Central memory CD4-positive, alpha-beta T cell (primary cell): ENCODE measurements around the gene SCFD2.
"Not testable (repeated sequence)": the region's sequence is repeated elsewhere in the genome, so short reads cannot be mapped to it uniquely, and the experiment has no call there.

Source experiments
- DNase-seq: peaks from one replicate; pipeline ENCODE4 v3.0.0; 2022

Gene SCFD2

DNA sequence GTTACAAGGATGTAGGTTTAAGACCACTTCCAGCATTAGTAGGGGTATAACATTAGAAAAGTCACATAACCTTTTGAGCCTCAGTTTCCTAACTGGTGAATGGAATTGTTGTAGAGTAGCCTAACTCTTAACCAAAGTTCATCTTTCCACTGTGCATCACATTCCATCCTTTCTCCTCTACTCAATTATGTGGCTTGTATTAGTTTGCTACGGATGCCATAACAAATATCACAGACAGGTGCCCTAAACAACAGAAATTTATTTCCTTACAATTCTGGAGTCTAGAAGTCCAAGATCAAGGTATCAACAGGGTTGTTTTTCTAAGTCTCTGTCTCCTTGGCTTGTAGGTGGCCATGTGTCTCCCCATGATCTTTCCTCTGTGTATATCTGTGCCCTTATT is 271.8 kb downstream of the SCFD2 start:
- no peak for DNase-seq

DNA sequence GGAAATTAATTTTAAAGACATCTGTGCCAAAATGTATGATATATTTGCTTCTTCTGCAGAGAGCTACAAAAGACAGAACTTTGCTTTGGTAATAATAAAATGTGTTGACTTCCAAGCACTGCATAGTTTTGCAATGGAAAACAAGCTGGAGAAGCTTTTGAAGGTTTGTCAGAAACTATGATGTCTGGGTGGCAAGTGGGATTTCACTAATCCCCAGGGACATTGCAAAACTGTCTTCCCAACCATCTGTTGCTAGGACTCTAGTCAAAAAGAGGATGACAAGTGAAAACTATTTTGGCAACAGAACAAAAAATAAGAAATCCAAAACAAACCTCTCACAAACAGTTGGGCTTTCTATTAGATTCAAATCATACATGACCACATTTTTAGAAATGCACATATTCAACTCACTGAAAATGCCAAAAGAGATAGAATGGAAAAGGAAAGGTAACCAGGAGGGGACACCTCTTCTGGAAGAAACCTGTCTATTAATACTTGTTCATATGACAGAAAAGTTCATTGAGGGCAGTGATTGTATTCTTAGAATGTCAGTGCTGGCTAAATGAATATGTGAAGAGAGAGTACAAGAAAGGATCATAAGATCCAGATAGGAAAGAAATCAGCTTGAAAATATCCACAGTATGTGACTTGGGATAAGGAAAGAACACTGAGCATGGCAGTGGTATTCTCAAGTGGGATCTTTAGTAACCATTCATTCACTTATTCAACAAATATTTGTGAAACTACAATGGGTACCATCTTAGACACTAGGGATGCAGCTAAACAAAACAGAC is 275.7 kb downstream of the SCFD2 start:
- DNase-seq = no peak

DNA sequence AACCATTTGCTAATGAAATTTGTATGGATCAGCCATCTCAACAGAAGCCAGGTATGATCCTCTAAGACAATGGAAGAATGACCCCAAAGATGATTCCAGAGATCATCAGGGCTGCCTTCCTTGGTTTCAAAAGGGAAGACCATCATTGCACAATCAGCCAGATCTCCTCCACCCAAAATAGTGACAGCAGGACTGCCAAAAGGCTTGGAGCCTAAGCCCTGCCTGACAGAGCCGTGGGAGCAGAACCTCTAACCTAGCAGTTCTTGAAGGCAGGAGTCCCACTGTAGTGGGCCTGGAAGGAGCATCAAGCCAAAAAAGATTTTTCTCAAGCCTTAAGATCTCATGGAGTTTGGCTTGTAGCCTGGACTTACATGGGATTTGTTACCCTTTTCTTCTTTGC is 277.7 kb downstream of the SCFD2 start:
- no peak for DNase-seq

DNA sequence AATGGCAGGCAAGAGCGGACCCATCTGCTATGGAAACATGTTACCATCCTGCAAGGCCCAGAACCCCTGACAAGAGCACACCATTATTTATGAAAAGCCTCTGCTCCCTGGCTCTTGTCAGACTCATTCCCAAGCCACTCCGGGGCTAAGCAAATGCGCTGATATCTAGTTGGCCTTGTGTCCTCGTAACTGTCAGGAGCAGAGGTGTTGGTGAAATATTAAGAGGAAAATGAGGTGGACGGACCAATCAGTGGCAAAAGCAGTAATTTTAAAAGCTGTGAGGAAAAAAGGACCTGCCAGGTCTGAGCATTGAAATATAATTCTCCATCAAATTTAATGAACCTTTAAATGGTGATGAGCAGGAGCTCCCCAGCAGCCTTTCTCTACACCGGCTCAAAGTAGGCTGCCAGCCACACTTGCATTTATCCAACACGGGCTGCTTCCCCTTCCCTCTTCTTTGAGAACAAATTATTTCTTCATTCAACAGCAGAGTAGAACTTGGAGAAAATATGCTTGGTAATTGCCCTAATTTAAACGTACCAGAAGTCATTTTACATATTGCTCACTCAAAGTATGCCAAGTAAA is 289.4 kb downstream of the SCFD2 start:
- DNase-seq = no peak

DNA sequence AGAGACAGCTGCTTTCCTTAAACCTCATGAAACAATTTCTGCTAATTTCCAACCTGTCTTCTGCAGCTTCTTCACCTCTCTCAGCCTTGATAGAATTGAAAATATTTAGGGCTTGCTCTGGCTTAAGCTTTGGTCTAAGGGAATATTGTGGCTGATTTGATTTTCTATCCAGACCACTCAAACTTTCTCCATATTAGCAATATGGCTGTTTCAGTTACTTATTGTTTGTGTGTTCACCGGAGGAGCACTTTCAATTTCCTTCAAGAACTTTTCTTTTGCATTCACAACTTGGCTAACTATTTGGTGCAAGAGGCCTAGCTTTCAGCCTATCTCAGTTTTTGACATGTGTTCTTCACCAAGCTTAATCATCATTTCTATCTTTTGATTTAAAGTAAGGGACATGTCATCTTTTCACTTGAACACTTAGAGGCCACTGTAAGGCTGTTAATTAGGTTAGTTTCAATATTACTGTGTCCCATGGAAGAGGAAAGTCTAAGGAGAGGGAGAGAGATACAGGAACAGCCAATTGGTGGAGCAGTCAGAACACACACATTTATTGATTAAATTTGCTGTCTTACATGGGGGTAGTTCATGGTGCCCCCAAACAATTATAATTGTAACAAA is 290.6 kb downstream of the SCFD2 start:
- no peak for DNase-seq

DNA sequence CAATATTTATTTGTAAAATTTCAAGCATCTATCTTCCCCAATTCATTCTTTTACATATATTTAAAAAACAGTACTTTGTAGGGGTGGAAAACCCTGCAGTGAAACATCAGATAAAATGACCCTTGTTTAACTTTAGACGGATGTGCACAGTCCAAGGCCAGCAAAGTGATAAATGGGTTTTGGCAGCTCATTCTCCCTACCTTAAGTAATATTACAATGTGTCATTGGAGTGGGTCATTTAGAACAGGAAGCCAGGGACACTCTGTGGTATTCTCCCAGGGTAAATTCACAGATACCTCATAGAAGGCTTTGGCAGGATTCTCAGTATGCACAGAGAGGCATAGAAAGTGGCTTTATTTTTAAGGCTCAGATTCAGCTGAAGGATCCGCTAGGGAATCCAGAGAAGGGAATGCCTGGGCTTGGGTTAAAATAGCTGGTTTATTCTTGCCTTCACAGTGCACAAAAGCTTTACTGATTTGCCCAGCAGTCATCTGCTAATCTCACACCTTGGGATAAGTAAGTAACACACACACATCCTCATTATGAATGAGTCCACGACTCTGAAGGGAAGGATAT is 297.0 kb downstream of the SCFD2 start:
- no peak for DNase-seq

DNA sequence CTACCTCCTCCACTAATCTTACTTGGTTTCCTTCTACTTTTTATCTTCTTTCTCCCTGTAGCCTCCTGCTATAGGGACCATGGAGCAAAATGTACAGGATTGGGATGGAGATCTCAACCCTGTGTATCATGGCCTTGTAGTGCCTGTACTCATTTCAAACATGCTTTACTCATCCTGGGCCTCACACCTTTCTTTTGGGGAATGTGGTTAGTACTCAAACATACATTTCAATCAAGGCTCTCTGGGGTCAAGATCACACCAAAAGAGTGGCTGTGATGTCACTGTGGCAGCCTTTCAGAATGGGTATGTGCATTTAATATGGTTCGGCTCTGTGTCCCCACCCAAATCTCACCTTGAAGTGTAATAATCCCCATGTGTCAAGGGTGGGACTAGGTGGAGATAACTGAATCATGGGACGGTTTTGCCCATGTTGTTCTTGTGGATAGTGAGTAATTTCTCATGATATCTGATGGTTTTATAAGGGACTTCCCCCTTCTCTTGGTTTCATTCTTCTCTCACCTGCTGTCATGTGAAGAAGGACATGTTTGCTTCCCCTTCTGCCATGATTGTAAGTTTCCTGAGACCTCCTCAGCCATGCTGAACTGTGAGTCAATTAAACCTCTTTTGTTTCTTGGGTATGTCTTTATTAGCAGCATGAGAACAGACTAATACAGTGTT is 298.6 kb downstream of the SCFD2 start:
- no peak for DNase-seq

DNA sequence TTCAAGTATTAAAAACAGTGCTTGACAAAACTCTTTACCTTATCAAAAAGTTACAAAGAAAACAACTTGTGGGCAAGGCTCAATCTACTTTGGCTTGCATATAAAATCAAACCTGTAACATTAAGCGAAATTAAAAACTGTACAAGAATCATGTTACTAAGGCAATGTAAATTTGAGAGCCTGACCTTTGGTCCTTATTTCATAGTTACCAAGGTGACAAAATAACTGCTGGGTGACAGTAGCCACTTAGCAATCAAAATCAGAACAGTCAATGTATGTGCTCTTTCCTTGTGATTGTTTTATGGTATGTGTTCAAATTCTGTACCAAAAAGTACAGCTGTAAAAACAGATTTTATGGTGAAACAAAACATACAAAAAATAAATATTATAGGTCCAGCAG is 299.7 kb downstream of the SCFD2 start:
- DNase-seq = no peak

DNA sequence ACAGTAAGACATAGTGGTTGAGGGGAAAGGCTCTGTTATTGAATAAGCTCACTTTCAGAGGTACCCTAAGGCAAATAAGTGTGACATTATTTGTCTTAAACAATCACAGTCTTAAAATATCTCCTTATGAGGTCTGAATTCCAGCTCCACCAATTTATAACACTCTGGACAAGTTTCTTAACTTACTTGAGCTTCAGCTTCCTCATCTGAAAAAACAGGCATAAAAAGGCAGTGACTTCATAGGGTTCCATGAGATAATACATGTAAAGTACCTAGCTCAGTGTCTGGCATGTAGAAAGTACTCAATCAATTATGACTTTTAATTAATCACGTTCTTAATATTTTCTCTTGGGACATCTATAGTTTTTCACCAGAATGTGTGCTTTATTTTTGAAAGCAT is 301.3 kb downstream of the SCFD2 start:
- DNase-seq = no peak

DNA sequence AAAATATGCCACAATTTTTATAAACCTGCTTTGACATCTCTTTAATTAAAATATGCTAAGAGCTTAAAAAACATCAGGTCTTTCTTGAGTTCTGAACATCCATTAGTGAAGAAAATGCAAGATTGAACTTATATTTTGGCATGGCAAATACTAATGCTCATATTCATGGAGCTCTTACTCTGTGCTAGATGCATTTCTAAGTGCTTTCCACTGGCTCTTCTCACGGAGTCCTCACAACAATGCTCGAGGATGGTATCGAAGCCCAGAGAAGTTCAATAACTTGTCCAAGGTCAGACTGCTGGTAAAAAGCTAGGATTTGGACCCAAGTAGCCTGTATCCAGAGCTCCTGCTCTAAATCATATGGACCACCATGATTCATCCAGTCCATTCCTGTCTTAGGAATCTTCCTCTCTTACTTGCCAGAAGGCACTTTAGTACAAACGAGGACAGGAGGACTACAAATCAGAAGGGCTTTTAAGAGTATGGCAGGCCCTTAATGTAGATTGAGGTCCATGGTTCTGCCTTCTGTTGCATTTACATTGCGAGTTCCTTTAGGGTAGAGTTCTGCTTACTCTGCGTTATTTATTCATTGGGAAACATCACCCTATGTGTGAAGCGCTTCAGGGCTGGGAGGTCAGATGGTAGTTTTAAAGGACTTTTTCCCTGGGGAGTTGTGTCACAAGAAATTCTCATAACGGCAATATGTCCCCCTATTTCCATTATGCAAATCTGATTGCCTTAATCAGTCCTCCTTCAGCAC is 304.6 kb downstream of the SCFD2 start:
- no peak for DNase-seq

DNA sequence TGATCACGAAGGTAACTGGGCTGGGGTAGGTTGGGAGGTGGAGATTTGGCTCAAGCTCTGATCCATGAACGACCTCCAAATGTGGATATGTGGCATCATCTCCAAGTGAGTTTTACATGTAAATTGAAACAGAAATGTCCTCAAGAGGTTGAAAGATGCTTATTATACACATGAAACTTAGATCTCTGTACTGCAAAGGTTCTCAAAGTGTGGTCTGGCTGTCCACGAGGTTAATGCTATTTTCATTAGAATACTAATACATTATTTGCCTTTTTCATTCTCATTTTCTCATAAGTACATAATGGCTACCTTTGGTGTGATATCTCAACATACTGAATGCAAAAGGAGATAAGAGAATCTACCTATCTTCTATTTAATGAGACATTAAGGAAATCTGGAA is 305.6 kb downstream of the SCFD2 start:
- no peak for DNase-seq

DNA sequence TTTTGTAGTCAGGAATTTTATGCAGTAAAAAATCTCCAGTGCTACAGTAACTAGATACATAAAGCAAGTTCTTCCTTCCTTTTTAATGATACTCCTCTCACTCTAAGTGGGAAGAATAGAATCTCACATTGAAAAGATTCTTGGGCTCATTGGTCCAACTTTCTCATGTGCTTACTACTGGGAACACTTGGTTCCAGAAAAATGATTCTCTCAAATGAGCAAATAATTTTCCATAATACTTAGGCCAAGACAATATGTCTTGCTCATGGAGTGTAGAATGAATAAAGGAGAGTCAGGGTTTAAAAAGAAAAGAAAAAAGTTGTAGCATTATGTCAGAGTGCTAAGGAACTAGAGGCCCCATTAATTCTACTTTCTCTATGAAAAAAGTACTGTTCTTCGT is 306.0 kb downstream of the SCFD2 start:
- no peak for DNase-seq

DNA sequence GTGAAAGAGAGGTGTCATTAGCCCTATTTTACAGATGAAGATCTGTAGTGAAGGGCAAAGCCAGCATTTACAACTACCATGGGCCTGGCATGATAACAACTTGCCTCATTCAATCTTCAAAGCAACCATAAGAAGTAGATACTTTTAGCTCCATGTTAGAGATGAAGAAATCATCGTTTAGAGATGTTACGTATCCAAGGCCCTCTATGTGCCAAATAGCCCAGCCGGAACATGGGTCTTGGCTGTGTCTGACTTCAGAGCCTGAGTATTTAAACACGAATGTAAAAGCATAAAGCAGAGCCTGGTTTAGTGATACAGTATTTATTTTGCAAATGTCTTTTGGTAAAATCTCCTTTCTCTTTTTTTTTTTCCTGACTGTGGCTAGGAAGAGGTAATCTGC is 306.6 kb downstream of the SCFD2 start:
- DNase-seq = no peak

DNA sequence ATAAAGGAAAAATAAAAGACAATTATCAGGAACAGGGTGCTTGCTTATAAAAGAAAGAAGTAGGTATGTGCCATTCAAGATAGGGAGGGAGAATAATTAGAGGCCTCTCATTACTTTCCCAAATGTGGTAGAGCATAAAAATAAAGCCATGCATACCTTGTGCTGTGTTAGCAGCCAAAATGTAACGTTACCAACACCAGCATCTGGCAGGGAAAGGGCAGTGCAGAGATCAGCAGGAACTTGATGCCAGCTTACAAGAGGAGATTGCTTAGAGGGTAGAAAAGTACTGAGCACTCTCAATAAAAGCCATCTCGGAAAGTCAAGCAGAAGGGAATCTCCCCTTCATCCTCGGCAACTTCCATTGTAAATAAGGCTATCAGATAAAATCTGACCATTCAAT is 308.2 kb downstream of the SCFD2 start:
- DNase-seq = no peak

DNA sequence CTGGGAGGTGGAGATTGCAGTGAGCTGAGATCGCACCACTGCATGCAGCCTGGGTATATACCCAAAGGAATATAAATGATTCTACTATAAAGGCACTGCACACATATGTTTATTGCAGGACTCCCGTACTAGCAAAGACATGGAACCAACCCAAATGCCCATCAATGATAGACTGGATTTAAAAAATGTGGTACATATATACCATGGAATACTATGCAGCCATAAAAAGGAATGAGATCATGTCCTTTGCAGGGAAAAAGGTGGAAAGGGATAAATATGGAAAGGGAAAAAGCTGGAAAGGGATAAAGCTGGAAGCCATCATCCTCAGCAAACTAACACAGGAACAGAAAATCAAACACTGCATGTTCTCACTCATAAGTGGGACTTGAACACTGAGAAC is 308.8 kb downstream of the SCFD2 start:
- not testable (repeated sequence) for DNase-seq

DNA sequence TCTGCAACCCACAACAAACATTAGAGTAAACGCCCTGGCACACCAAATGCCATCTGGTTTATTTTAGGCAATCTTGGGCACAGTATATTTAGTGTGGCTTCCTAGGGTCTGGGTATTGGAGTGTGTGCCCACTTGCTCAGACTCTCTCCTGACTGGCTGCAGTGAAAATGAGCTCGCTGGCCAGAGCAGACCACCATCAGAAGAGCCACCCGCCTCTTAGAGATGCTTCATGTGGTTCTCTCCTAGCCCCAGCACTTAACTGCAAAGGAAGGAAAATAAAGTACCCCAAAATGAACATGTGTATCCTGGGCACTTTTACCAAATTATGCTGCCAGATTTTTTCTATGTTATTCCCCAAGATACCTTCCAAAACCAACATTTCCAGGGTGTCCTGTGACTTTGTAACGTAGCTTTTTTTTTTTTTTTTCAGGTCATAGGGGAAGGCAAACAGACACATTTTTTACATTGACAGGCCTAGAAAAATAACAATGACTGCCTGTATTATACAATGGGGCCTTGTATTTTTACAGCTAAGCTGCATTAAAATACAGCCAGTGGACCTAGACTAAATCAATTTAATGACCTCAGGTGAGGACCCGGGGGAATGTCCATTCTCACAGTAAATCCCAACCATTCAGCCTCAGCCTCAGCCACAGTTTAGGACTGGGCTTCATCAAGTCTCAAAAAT is 310.0 kb downstream of the SCFD2 start:
- DNase-seq = no peak

DNA sequence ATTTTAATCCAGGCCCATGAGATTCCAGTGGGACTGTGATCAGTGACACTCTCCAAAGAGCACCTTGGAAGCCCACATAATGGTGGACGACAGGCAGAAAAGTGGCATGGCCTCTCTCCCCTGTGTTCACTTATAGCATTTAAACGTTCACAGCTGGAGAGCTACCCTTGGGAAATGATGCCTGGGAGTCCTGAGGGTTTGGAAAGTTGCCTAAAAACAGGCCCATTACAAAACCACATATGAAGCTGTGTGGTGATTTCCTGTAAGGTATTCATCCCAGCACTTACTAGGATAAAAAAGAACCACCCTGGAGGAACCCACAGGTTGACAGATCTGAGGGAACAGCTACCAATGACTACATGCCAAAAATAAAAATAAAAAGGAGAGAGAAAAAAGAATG is 310.6 kb downstream of the SCFD2 start:
- DNase-seq = no peak

DNA sequence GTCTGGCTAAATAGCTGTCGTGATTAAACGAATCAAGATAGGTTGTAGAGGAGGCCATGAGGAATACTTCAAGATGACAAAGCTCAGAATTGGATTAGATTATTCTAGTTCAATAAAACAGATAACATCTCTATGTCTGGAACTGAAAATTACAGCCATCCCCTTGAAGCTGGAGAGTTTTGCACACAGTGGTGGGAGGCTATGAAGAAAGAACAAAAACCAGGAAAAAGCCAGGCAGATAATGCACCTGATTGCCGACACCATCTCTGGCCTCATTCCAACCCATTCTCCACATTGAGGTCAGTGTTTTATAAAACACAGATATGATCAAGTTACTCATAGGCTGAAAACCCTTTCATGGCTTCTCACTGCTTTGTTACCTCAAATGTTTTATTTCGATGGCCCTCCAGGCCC is 315.5 kb downstream of the SCFD2 start:
- DNase-seq = no peak

DNA sequence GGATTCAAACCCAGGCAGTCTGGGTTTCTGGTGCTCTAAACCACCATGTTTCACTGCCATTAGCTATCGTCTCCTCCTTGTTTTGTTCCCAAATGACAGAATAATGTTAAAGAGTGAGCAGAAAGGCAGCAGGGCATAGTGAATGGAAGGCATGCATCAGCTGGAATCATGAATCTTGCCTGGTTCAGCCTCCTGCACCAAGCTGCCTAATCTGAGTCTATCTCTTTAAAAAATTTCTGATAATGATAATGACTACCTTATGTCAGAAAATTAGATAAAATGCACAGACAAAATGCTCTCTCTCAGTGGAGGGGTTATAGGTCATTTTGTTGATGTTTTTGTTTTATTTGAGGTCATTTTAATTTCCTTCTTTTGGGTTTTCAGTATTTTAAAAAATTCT is 316.3 kb downstream of the SCFD2 start:
- no peak for DNase-seq

DNA sequence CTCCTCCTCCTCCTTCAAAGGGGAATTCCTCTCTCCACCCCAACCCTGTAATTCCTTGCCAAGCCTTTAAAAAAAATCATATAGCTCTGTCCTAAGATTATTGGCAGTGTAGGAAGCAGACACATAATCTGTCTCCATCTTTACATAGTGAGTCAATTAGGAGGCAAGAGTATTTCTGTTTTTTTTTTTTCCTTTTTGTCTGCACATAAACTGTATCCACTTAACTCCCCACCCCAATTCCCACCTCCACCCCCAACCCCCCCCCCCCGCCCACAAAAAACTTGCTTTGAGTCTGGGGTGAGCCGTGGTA is 321.3 kb downstream of the SCFD2 start:
- DNase-seq = no peak

DNA sequence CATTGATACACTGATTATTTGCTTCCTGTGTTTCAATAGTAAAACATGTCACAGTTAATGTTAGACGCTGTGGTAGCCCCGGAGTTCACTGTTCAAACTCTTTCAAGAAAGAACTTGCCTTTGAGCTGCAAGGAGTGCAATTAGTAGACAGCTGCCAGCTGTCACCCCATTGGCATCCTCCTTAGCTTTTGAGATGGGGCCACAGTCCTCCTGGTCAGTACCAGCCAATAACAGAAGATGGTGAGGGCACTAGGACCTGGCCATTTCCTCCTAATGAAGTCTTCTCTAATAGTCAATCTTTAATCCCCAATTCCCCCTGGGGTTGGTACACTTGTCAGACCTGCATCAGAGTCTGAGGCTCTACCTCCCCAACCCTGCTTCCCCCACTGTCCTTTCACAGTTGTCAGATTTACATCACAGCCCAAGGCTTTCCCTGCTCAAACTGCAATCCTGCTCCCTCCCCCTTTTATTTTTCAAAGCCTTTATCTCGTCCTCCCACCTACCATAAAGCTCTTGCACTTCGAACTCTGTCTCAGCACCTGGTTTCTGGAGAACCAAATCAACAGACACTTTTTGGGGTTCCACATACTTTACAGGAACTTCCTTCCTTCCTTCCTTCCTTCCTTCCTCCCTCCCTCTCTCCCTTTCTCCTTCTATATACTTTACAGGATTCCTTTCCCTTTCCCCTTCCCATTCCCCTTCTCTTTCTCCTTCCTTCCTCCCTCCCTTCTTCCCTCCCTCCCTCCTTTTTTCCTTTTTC is 321.8 kb downstream of the SCFD2 start:
- no peak for DNase-seq
